HG03378 (cell line): ENCODE data around the gene GPR137B.
A peak's percentile ranks its signal among the peaks of the same experiment; 100 is the strongest.

Source experiments
- ATAC-seq: cut with Tn5 transposase; IDR thresholded peaks from one replicate; pipeline ENCODE4 v1.9.1; 2021; ENCODE audit warnings: mild to moderate bottlenecking, moderate library complexity; ENCODE audit not compliant: unreplicated experiment

The GPR137B gene

GRCh38 chr1:236142253-236143103 is at the start of gene GPR137B:
GPR137B (plus strand) TSS chr1:236142539; CDS start chr1:236142623, 84 bp downstream.
- peak; percentile 53 for ATAC-seq

DNA sequence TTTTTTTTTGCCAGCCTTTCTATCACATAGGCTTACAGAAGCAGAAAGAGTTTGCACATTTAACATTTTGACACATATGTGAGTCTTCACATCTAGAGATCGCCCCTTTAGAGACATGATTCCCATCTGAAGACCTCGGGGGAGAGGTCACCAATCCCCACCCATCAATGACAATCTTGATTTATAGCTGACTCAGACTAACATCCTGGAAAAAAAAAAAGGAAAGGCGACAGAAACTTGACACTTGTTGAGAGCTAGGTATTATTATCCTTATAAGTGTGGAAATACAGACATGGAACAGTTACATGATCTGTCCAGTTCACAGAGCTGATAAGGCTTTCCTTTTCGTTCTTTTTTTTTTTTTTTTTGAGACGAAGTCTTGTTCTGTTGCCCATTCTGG is 49.4 kb upstream of the GPR137B start:
- no peak for ATAC-seq

GRCh38 chr1:236095705-236096520 is 46.4 kb upstream of the GPR137B start:
- no peak for ATAC-seq

DNA sequence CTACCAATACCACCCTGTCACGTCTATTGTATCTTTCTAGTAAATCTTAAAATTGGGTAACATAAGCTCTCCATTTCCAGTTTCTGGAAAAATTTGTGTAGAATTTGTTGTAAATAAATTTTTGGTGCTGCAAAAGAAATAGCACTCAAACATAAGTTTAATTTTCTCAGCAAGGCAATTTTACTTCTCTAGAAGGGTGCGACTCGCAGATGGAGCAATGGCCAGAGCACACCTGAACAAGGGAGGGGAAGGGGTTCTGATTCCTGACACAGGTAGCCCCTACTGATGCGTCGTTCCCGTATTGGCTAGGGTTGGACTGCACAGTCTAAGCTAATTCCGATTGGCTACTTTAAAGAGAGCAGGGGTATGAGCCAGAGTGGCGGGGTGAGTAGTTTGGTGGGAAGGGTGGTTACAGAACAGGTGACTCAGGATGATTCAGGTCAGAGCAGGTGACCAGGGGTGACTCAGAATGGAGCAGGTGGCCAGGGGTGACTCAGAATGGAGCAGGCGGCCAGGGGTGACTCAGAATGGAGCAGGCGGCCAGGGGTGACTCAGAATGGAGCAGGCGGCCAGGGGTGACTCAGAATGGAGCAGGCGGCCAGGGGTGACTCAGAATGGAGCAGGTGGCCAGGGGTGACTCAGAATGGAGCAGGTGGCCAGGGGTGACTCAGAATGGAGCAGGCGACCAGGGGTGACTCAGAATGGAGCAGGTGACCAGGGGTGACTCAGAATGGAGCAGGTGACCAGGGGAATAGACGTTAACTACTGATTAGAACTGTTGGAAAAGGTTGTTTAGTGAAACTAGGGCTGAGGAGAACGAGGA is 45.5 kb upstream of the GPR137B start:
- peak; percentile 57 for ATAC-seq

DNA sequence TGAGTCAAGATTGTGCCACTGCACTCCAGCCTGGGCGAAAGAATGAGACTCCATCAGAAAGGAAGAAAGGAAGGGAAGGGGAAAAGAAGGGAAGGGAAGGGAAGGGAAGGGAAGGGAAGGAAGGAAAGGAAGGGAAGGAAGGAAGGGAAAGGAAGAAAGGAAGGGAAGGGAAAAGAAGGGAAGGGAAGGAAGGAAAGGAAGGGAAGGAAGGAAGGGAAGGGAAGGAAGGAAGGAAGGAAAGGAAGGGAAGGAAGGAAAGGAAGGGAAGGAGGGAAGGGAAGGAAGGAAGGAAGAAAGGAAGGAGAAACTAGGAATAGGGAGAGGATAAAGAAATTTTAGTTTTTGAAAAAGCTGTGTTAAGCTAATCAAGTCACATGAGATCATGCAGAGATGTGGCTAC is 44.1 kb upstream of the GPR137B start:
- no peak for ATAC-seq

DNA sequence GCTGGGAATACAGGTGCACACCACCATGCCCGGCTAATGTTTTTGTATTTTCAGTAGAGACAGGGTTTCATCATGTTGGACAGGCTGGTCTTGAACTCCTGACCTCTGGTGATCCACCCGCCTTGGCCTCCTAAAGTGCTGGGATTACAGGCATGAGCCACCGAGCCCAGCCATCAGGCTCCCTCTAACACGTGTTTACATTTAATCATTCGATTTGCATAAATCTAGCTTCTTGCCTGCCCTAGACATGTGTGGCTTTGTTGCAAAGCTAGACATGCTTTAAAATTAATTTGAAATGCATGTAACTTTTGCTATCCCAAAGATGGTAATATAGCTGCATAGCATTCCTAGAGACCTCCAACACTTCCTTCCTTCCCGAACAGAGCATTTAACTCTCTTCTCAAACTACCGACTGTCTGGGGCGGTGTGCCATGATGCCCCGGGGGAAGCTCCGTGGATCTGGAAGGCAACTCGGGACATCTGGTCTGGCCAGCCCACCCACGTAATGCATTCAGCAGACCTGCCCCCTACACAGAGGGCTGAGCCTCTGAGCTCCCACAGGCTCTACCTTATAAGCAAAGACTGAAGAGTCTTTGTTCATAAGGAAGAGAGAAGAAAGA is 42.9 kb upstream of the GPR137B start:
- no peak for ATAC-seq

DNA sequence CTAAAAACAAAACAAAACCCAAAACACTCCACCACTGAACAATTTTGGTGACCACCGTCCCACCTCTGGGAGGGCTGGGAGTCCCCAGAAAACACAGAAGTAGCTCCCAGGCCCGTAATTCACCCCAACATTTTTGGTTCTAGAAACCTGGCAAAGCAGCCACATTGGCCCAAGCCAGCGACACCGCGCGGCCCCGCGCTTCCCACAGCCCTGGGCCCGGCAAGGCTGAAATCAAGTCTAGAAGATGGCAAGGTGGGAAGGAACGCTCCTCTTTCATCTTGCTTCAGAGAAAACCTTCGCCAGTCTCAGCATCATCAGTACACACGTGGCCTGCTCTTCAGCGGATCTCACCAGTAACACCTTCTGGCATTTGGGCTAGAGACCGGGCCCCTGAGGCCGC is 41.5 kb upstream of the GPR137B start:
- no peak for ATAC-seq

GRCh38 chr1:236101233-236102200 is 40.8 kb upstream of the GPR137B start:
- no peak for ATAC-seq

- ATAC-seq: no peak
These were observed 39.7 kb upstream of the GPR137B start for GRCh38 chr1:236102611-236103010.

DNA sequence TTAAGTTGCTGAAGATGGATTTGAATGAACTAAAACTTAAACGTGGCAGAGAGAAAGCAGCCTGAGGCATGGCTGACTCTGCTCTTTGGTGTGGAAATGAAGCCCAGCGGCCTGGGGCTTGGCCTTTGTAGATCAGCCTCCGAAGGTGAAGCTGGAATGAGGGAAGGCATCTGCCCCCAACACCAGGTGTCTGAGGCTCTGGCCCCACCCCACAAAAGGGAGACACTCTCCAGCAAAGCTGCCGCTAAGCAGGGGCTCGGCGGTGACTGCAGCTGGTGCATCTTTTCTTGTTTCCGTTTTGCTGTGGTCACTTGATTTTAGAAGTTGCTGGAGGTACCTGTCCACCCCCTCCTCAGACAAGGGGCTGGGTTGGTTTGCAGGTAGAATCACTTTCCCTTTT is 39.3 kb upstream of the GPR137B start:
- no peak for ATAC-seq

GRCh38 chr1:236103646-236104218 is 38.6 kb upstream of the GPR137B start:
- ATAC-seq: no peak

- ATAC-seq: no peak
These were observed 35.0 kb upstream of the GPR137B start for GRCh38 chr1:236107121-236107907.

DNA sequence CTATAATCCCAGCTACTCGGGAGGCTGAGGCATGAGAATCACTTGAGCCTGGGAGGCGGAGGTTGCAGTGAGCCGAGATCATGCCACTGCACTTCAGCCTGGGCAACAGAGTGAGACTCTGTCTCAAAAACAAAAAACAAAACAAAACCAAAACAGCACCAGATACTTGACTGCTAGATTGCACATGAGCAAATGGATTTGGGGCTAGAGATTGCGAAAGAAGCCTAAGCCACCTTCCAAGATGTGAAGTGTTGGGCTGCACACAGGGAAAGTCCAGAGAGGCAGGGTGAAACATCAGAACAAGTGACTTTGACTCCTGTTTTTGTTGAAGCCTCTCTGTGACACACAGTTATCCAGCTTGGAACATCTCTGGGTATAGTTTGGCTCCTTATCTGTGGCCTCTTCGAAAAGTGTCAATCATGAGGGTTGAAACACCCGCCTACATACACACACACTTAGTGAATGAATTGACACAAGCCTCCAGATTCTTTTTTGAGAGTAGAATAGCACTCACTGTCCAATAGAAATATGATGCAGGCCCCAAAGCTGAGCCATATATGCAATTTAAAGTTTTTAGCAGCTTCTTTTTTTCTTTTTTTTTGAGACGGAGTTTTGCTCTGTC is 34.2 kb upstream of the GPR137B start:
- ATAC-seq: no peak

GRCh38 chr1:236110137-236110536 is 32.2 kb upstream of the GPR137B start:
- no peak for ATAC-seq

DNA sequence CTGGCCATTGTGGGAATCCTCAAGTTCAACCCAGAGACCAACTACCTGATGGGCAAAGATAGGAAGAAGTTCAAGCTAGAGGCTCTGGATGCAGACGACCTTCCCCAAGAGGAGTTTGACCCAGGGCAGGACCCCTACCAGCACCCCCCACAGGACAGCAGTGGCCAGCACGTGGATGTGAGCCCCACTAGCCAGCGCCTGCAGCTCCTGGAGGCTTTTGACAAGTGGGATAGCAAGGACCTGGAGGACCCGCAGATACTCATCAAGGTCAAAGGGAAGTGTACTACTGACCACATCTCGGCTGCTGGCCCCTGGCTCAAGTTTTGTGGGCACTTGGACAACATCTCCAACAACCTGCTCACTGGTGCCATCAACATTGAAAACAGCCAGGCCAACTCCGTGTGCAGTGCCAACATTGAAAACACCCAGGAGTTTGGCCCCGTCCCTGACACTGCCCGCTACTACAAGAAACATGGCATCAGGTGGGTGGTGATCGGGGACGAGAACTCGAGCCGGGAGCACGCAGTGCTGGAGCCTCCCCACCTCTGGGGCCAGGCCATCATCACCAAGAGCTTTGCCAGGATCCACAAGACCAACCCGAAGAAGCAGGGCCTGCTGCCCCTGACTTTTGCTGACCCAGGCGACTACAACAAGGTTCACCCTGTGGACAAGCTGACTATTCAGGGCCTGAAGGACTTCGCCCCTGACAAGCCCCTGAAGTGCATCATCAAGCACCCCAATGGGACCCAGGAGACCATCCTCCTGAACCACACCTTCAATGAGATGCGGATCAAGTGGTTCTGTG is 30.6 kb upstream of the GPR137B start:
- no peak for ATAC-seq

DNA sequence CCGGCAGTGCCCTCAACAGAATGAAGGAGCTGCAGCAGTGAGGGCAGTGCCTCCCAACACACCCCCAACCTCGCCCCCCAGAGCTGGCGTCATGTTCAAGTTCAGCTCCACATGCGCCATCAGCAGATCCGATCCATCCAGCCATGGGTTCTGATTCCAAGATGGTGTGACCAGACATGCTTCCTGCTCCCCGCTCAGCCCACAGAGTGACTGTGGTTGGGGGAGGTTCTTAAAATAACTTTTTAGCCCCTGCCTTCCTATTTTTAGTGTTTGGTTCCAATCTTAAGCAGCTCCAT is 30.1 kb upstream of the GPR137B start:
- no peak for ATAC-seq

DNA sequence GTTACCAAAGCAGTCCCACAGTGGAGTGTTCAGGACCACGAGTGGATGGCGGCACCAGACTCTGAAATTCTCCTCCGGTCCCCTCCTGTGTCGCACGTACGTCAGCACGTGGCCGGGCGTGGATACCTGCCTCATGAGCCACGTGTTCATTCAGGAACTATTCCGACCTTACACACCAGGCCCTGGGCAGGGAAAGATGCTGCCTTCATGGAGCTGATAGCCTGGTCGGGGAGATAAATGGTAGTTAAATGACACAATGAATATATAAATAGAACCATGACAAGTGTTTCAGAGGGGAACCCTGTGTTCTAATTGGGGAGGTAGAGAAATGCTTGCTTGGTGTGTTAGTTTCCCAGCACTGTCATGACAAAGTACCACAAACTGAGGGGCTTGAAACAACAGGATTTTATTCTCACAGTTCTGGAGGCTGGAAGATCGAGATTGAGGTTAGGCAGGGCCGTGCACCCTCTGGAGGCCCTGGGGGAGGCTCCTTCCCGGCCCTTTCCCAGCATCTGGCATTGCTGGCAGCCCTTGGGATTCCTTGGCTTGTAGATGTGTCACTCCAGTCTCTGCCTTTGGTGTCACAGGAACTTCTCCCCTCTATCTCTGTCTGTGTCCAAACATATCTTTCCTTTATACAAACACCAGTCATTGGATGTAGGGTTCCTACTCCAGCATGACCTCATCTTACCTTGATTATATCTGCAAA is 28.9 kb upstream of the GPR137B start:
- no peak for ATAC-seq
